Activated T-cell treated with anti-CD3 and anti-CD28 coated beads, Interleukin-2, amount 50 U/mL, for 72 hours (primary cell): ENCODE data around the gene TECTB. TPM values are rescaled to one million over a fixed set of nuclear protein-coding genes. Genes with fewer than 3 reads are reported as not detected.

Source experiments
- ATAC-seq, 2 donors: fragments of 150-1000 bp; cut with Tn5 transposase; replicated peaks in 1 of 2; 2 replicates each; pipeline ENCODE4 v1.10.0; 2021; ENCODE audit warnings: moderate library complexity in 2 of 2, mild to moderate bottlenecking in 1 of 2
- DNase-seq, 2 donors: peaks; one replicate each; pipeline ENCODE4 v3.0.0; 2021 to 2022; ENCODE audit warnings: mixed read lengths in 1 of 2
- H3K27ac Mint-ChIP-seq: one replicate; pipeline ENCODE4 v1.8.0; 2022; ENCODE audit warnings: mild to moderate bottlenecking, moderate library complexity, mixed read lengths
- H3K27me3 Mint-ChIP-seq: one replicate; pipeline ENCODE4 v1.8.0; 2022; ENCODE audit warnings: low read depth, mixed read lengths
- H3K36me3 Mint-ChIP-seq, 2 donors: one replicate each; pipeline ENCODE4 v1.8.0; 2022; ENCODE audit warnings: mixed read lengths in 2 of 2, mild to moderate bottlenecking in 1 of 2; ENCODE audit not compliant: insufficient read depth in 2 of 2
- H3K4me1 Mint-ChIP-seq: one replicate; pipeline ENCODE4 v1.8.0; 2022; ENCODE audit warnings: low read depth, mixed read lengths
- H3K4me3 Mint-ChIP-seq, 2 donors: one replicate each; pipeline ENCODE4 v1.8.0; 2022; ENCODE audit warnings: mild to moderate bottlenecking in 2 of 2, mixed read lengths in 2 of 2, moderate library complexity in 2 of 2
- H3K9me3 Mint-ChIP-seq, 2 donors: one replicate each; pipeline ENCODE4 v1.8.0; 2022; ENCODE audit warnings: mixed read lengths in 2 of 2
- total RNA-seq, 2 donors: library from RNA; stranded (reverse); gene quantifications; one replicate each; pipeline ENCODE4 v1.2.3, GENCODE V29; 2022

TECTB gene
- not detected for total RNA-seq

GRCh38 chr10:112283100-112283499, at the start of gene TECTB:
TECTB (plus strand) TSS chr10:112283400; CDS start chr10:112283735, 335 bp downstream.
- Mint-ChIP-seq H3K9me3 (peaks cover 1 to 2% of the 10 kb centered on the region in 2 donors), H3K4me3 (no peak within 1 kb of the TSS), H3K4me1 (no peaks in the 10 kb centered on the region), H3K36me3 (peaks cover 0 to 1% of the 10 kb centered on the region in 2 donors), H3K27me3 (peaks cover 29% of the 10 kb centered on the region), H3K27ac (no peak within 1 kb of the TSS)
- DNase-seq (no peak), ATAC-seq (no peak)

DNA sequence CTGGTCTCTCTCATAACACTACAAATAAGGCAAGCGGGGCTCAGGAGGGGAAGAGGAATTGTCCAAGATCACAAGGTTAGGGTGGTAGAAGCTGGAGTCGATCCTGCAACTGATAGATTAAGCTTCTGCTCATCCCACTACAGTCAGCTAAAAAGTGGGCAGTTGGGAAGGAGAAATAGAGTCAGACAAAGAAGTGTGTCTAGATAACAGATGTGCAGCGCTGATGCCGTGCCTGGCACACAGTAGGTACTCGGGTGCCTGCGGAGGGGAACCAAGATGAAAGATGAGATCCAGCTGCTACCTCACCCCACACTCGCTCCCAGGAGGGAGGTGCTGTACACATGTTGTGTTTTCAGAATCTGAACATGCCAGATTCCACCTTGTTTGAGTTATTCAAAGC, 48.1 kb upstream of the TECTB start:
- H3K9me3 Mint-ChIP-seq, result peaks cover 1 to 7% of the 10 kb centered on the region in 2 donors
- H3K4me1 Mint-ChIP-seq, result no peaks in the 10 kb centered on the region
- ATAC-seq (no peak), DNase-seq (no peak)
- no peak overlapping the region for H3K27ac Mint-ChIP-seq
- peaks cover 0 to 2% of the 10 kb centered on the region in 2 donors for H3K36me3 Mint-ChIP-seq
- H3K27me3 Mint-ChIP-seq, result peaks cover 12% of the 10 kb centered on the region
- no peak overlapping the region for H3K4me3 Mint-ChIP-seq

- DNase-seq, result no peak
- Mint-ChIP-seq H3K36me3 (peaks cover under 1 to 2% of the 10 kb centered on the region in 2 donors), H3K27me3 (peaks cover 8% of the 10 kb centered on the region), H3K27ac (no peak overlapping the region), H3K9me3 (peaks cover 2 to 7% of the 10 kb centered on the region in 2 donors), H3K4me1 (no peaks in the 10 kb centered on the region), H3K4me3 (no peak overlapping the region)
- ATAC-seq, result no peak
Observed at GRCh38 chr10:112235920-112236319, 47.3 kb upstream of the TECTB start.

DNA sequence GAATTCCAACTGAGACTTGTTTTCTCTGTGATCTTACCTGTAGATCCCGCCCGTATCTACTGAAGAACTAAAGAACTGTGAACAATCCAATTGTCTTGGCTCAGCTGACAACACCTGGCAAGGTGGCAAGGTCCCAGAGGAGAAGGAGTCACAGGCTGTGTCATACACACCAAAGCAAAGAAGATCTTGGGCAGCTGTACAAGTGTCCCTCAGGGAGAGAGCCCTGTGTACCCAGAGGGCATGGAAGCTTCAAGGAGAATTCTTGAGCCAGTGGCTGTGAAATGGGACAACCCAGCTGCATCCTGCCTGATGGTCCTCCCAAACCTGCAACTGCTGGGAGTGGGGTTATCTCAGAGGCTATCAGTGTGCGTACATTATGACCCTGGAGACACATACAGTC, 46.7 kb upstream of the TECTB start:
- H3K9me3 Mint-ChIP-seq, result peaks cover 5 to 11% of the 10 kb centered on the region in 2 donors
- H3K4me1 Mint-ChIP-seq, result no peaks in the 10 kb centered on the region
- H3K36me3 Mint-ChIP-seq, result peaks cover 4 to 6% of the 10 kb centered on the region in 2 donors
- peaks cover 2% of the 10 kb centered on the region for H3K27me3 Mint-ChIP-seq
- H3K27ac Mint-ChIP-seq, result no peak overlapping the region
- DNase-seq, result no peak
- H3K4me3 Mint-ChIP-seq, result no peak overlapping the region
- ATAC-seq, result no peak

GRCh38 chr10:112239347-112239746, 43.9 kb upstream of the TECTB start:
- no peak overlapping the region for H3K4me3 Mint-ChIP-seq
- ATAC-seq, result no peak
- peaks cover 4 to 6% of the 10 kb centered on the region in 2 donors for H3K36me3 Mint-ChIP-seq
- H3K27me3 Mint-ChIP-seq, result no peaks in the 10 kb centered on the region
- H3K4me1 Mint-ChIP-seq, result no peaks in the 10 kb centered on the region
- H3K9me3 Mint-ChIP-seq, result peaks cover 5 to 11% of the 10 kb centered on the region in 2 donors
- H3K27ac Mint-ChIP-seq, result no peak overlapping the region
- no peak for DNase-seq

GRCh38 chr10:112240441-112240840, 42.8 kb upstream of the TECTB start:
- Mint-ChIP-seq H3K27ac (no peak overlapping the region), H3K4me1 (no peaks in the 10 kb centered on the region), H3K9me3 (peaks cover 5 to 11% of the 10 kb centered on the region in 2 donors), H3K4me3 (no peak overlapping the region), H3K27me3 (peaks cover 3% of the 10 kb centered on the region), H3K36me3 (peaks cover 4 to 6% of the 10 kb centered on the region in 2 donors)
- DNase-seq (no peak), ATAC-seq (no peak)

DNA sequence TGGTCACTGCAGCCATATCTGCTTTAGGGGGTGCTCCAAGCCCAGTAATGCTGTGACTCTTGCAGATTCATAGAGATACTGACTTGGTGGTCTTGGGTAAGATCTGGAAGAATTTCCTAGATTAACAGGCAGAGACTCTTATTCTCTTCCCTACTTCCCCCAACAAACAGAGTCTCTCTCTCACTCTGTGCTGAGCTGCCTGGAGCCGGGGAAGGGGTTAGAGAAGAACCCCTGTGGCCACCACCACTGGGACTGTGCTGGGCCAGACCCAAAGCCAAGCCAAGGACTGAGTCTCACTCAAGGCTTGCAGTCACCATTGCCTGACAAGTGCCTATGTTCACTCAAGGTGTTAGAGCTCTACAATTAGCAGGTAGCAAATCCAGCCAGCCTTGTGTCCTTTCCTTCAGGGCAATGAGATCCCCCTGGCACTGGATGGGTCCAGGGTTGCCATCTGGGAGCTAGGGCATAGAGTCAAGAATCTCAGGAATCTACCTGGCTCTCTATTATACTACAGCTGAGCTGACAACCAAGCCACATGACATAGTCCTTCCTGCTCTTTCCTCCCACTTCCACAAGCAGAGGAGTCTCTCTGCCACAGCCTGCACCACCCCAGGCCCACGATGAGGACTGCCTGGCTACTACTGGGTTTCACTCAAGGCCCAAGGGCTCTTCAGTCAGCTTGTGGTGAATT, 41.4 kb upstream of the TECTB start:
- Mint-ChIP-seq H3K36me3 (peaks cover 4 to 6% of the 10 kb centered on the region in 2 donors), H3K4me1 (no peaks in the 10 kb centered on the region), H3K27ac (no peak overlapping the region), H3K9me3 (peaks cover 5 to 11% of the 10 kb centered on the region in 2 donors), H3K4me3 (no peak overlapping the region), H3K27me3 (peaks cover 8% of the 10 kb centered on the region)
- no peak for ATAC-seq
- DNase-seq, result no peak

- H3K27me3 Mint-ChIP-seq, result peaks cover 8% of the 10 kb centered on the region
- no peak overlapping the region for H3K4me3 Mint-ChIP-seq
- H3K36me3 Mint-ChIP-seq, result peaks cover 4 to 6% of the 10 kb centered on the region in 2 donors
- DNase-seq, result no peak
- no peak for ATAC-seq
- H3K4me1 Mint-ChIP-seq, result no peaks in the 10 kb centered on the region
- no peak overlapping the region for H3K27ac Mint-ChIP-seq
- H3K9me3 Mint-ChIP-seq, result peaks cover 5 to 8% of the 10 kb centered on the region in 2 donors
Observed at GRCh38 chr10:112242769-112243168, 40.4 kb upstream of the TECTB start.

- Mint-ChIP-seq H3K4me1 (no peaks in the 10 kb centered on the region), H3K9me3 (peaks cover 5 to 9% of the 10 kb centered on the region in 2 donors), H3K36me3 (peaks cover 4 to 6% of the 10 kb centered on the region in 2 donors), H3K27me3 (peaks cover 8% of the 10 kb centered on the region), H3K27ac (no peak overlapping the region), H3K4me3 (no peak overlapping the region)
- ATAC-seq (no peak), DNase-seq (no peak)
Observed at GRCh38 chr10:112243713-112244112, 39.5 kb upstream of the TECTB start.

DNA sequence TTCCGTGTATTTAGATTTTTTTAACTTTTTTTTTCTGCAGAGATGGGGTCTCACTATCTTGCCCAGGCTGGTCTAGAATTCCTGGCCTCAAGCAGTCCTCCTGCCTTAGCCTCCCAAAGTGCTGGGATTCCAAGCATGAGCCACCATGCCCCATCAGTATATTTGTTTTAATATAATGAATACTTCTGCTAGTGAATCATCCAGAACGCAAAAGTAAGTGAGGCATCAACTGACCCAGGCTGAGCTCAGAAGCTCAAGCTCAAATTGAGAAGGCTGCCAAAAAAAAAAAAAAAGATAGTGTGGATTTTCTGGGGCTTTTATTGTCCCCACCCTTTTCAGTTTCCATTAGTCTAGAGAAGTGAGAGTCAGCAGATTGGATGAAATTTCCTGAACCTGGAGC, 39.0 kb upstream of the TECTB start:
- no peaks in the 10 kb centered on the region for H3K4me1 Mint-ChIP-seq
- DNase-seq, result no peak
- peaks cover 4 to 5% of the 10 kb centered on the region in 2 donors for H3K36me3 Mint-ChIP-seq
- no peak overlapping the region for H3K27ac Mint-ChIP-seq
- peaks cover 8% of the 10 kb centered on the region for H3K27me3 Mint-ChIP-seq
- no peak for ATAC-seq
- peaks cover 5 to 11% of the 10 kb centered on the region in 2 donors for H3K9me3 Mint-ChIP-seq
- no peak overlapping the region for H3K4me3 Mint-ChIP-seq

DNA sequence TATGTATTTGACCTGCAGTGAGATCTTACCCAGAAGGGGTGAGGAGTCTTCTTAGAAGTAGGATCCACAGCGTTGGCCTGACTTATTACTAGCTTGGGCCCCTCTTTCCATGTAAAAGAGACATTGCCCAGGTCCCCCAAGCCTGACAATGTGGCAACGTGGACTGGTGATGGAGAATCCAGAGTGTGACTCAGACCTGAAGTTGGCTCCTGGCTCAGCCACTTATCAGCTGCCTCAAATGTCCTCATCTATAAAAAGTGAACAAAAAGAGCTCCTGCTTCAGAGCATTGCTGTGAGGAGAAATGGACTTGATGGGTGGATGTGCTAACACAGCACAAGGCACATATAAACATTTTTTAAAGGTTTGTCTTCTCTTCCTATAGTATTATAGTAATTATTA, 35.4 kb upstream of the TECTB start:
- ATAC-seq (no peak), DNase-seq (no peak)
- Mint-ChIP-seq H3K27me3 (peaks cover 8% of the 10 kb centered on the region), H3K9me3 (peaks cover 5 to 10% of the 10 kb centered on the region in 2 donors), H3K36me3 (peaks cover 0 to 3% of the 10 kb centered on the region in 2 donors), H3K27ac (no peak overlapping the region), H3K4me3 (no peak overlapping the region), H3K4me1 (no peaks in the 10 kb centered on the region)

DNA sequence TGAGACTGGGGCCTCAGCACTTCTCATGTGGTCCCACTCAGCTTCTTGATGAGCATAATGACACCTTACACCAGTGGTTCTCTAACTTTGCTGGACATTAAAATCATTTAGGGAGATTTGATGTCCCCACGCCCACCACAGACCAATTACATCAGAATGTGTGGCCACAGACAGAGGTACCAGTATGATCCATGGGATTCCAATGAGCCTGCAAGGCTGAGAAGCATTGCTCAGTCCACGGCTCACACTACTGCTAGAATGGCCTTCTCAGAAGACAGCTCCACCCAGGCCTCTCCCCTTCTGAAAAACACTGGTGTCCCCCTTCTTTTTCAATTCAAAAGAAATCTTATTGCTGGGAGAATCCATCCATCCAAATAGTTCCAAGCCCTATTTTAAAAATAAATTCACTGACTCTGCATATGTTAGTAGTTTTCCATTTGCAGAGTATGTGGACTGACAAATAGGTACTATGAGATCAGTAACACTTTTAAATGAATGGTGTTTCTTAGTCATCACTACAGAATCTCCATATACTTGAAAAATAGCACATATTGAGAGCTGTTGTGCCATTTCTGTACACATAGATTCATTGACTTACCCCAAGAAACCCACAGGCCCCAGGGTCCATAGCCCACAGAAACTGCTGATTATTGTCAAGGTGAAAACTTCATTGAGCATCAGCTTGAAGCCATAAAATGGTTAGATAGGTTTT, 34.5 kb upstream of the TECTB start:
- ATAC-seq (no peak), DNase-seq (no peak)
- Mint-ChIP-seq H3K4me1 (no peaks in the 10 kb centered on the region), H3K9me3 (peaks cover 5 to 10% of the 10 kb centered on the region in 2 donors), H3K36me3 (peaks cover 0 to 3% of the 10 kb centered on the region in 2 donors), H3K27me3 (peaks cover 8% of the 10 kb centered on the region), H3K27ac (no peak overlapping the region), H3K4me3 (no peak overlapping the region)

- H3K4me1 Mint-ChIP-seq, result no peaks in the 10 kb centered on the region
- H3K4me3 Mint-ChIP-seq, result no peak overlapping the region
- ATAC-seq, result no peak
- no peak for DNase-seq
- H3K9me3 Mint-ChIP-seq, result peaks cover 5 to 10% of the 10 kb centered on the region in 2 donors
- H3K27ac Mint-ChIP-seq, result no peak overlapping the region
- peaks cover 0 to 3% of the 10 kb centered on the region in 2 donors for H3K36me3 Mint-ChIP-seq
- peaks cover 8% of the 10 kb centered on the region for H3K27me3 Mint-ChIP-seq
Observed at GRCh38 chr10:112249722-112250121, 33.5 kb upstream of the TECTB start.
